H9 (cell line): ENCODE data around the gene CTDNEP1. TPM values are rescaled to one million over a fixed set of nuclear protein-coding genes. Genes with fewer than 3 reads are reported as not detected.

Experiments
- DNase-seq: peaks from one replicate; pipeline ENCODE4 v3.0.0-alpha.2; 2017
- H2AFZ ChIP-seq: one replicate; pipeline ENCODE4 v1.6.1; 2013; ENCODE audit warnings: mild to moderate bottlenecking, low read length, control low read depth, moderate library complexity
- H2AK5ac ChIP-seq: 2 replicates; pipeline ENCODE4 v1.6.1; 2013; ENCODE audit warnings: low read length, control low read depth, mixed read lengths; ENCODE audit not compliant: insufficient read length
- H2BK120ac ChIP-seq: one replicate; pipeline ENCODE4 v1.6.1; 2013; ENCODE audit warnings: low read depth, mild to moderate bottlenecking, low read length, control low read depth, inconsistent platforms; ENCODE audit not compliant: poor library complexity, severe bottlenecking
- H2BK12ac ChIP-seq: 2 replicates; pipeline ENCODE4 v1.6.1; 2013; ENCODE audit warnings: low read length, control low read depth, mixed read lengths, low read depth; ENCODE audit not compliant: insufficient read length
- H2BK15ac ChIP-seq: 2 replicates; pipeline ENCODE4 v1.6.1; 2013; ENCODE audit warnings: low read depth, low read length, control low read depth
- H2BK20ac ChIP-seq: one replicate; pipeline ENCODE4 v1.6.1; 2013; ENCODE audit warnings: low read depth, mild to moderate bottlenecking, low read length, control low read depth, inconsistent platforms; ENCODE audit not compliant: poor library complexity, severe bottlenecking
- H2BK5ac ChIP-seq: 2 replicates; pipeline ENCODE4 v1.6.1; 2013; ENCODE audit warnings: low read length, control low read depth, mixed read lengths; ENCODE audit not compliant: insufficient read length
- H3K14ac ChIP-seq: 2 replicates; pipeline ENCODE4 v1.6.1; 2013; ENCODE audit warnings: low read length, control low read depth; ENCODE audit not compliant: insufficient read depth
- H3K18ac ChIP-seq: 2 replicates; pipeline ENCODE4 v1.6.1; 2013; ENCODE audit warnings: low read depth, mild to moderate bottlenecking, mixed read lengths, low read length, control low read depth; ENCODE audit not compliant: insufficient read length
- H3K23ac ChIP-seq: 2 replicates; pipeline ENCODE4 v1.6.1; 2013; ENCODE audit warnings: low read length, control low read depth, mixed read lengths, low read depth; ENCODE audit not compliant: insufficient read length
- H3K23me2 ChIP-seq: 2 replicates; pipeline ENCODE4 v1.6.1; 2013; ENCODE audit warnings: low read depth, mild to moderate bottlenecking, mixed read lengths, low read length, control low read depth; ENCODE audit not compliant: insufficient read length, poor library complexity, severe bottlenecking
- H3K27ac ChIP-seq: 2 replicates; pipeline ENCODE4 v1.5.1; 2013; ENCODE audit warnings: low read length, control low read depth, mixed read lengths, low read depth; ENCODE audit not compliant: insufficient read length
- H3K27me3 ChIP-seq: 2 replicates; pipeline ENCODE4 v1.6.1; 2013; ENCODE audit warnings: low read length, control low read depth, inconsistent platforms; ENCODE audit not compliant: insufficient read depth
- H3K4ac ChIP-seq: 2 replicates; pipeline ENCODE4 v1.6.1; 2013; ENCODE audit warnings: low read depth, mild to moderate bottlenecking, control low read depth, inconsistent platforms, low read length, moderate library complexity
- H3K4me1 ChIP-seq: 2 replicates; pipeline ENCODE4 v1.6.1; 2013; ENCODE audit warnings: low read length, control low read depth, inconsistent platforms; ENCODE audit not compliant: insufficient read depth
- H3K4me2 ChIP-seq: 2 replicates; pipeline ENCODE4 v1.6.1; 2013; ENCODE audit warnings: low read length, control low read depth, mixed read lengths; ENCODE audit not compliant: insufficient read length, insufficient read depth
- H3K56ac ChIP-seq: 2 replicates; pipeline ENCODE4 v1.6.1; 2013; ENCODE audit warnings: low read depth, mild to moderate bottlenecking, mixed read lengths, low read length, control low read depth; ENCODE audit not compliant: insufficient read length
- H3K79me1 ChIP-seq: 2 replicates; pipeline ENCODE4 v1.6.1; 2013; ENCODE audit warnings: low read depth, mild to moderate bottlenecking, moderate library complexity, low read length, control low read depth, inconsistent platforms; ENCODE audit not compliant: insufficient read depth, poor library complexity, severe bottlenecking
- H3K79me2 ChIP-seq: 2 replicates; pipeline ENCODE4 v1.6.1; 2013; ENCODE audit warnings: low read length, control low read depth, inconsistent platforms; ENCODE audit not compliant: insufficient read depth
- H3K9ac ChIP-seq: 2 replicates; pipeline ENCODE4 v1.6.1; 2013; ENCODE audit warnings: low read length, control low read depth, mixed read lengths; ENCODE audit not compliant: insufficient read length; ENCODE audit errors: extremely low read depth
- H3K9me3 ChIP-seq: one replicate; pipeline ENCODE4 v1.6.1; 2013; ENCODE audit warnings: low read depth, low read length, inconsistent platforms; ENCODE audit not compliant: control insufficient read depth
- H3T11ph ChIP-seq: one replicate; pipeline ENCODE4 v1.6.1; 2013; ENCODE audit warnings: mild to moderate bottlenecking, low read length, control low read depth, inconsistent platforms
- H4K20me1 ChIP-seq: one replicate; pipeline ENCODE4 v1.6.1; 2013; ENCODE audit not compliant: control insufficient read depth, insufficient read length, insufficient read depth
- H4K5ac ChIP-seq: 2 replicates; pipeline ENCODE4 v1.6.1; 2013; ENCODE audit warnings: low read depth, mild to moderate bottlenecking, mixed read lengths, low read length, control low read depth; ENCODE audit not compliant: insufficient read length
- H4K8ac ChIP-seq: replicated peaks from 2 replicates; pipeline ENCODE4 v1.6.1; 2013; ENCODE audit warnings: low read length, control low read depth, mixed read lengths, low read depth; ENCODE audit not compliant: insufficient read length
- H4K91ac ChIP-seq: 2 replicates; pipeline ENCODE4 v1.6.1; 2013; ENCODE audit warnings: low read depth, mild to moderate bottlenecking, moderate library complexity, mixed read lengths, low read length, control low read depth; ENCODE audit not compliant: insufficient read length
- H3K27ac Mint-ChIP-seq, 3 experiments: 2 replicates in 2 of 3; 3 replicates in 1 of 3; pipeline ENCODE4 v1.8.0; 2020 to 2021; ENCODE audit warnings: mixed read lengths in 3 of 3, mild to moderate bottlenecking in 1 of 3, moderate library complexity in 1 of 3
- H3K27me3 Mint-ChIP-seq: 2 replicates; pipeline ENCODE4 v1.8.0; 2021; ENCODE audit warnings: low read depth, mild to moderate bottlenecking, moderate library complexity, mixed read lengths
- H3K36me3 Mint-ChIP-seq, 3 experiments: 2 replicates in 2 of 3; 3 replicates in 1 of 3; pipeline ENCODE4 v1.8.0; 2020 to 2021; ENCODE audit warnings: low read depth in 3 of 3, mixed read lengths in 3 of 3; ENCODE audit not compliant: insufficient read depth in 1 of 3
- H3K4me1 Mint-ChIP-seq, 2 experiments: 2 replicates each; pipeline ENCODE4 v1.8.0; 2020; ENCODE audit warnings: mixed read lengths in 2 of 2
- H3K4me3 Mint-ChIP-seq, 2 experiments: 2 replicates in 1 of 2; 3 replicates in 1 of 2; pipeline ENCODE4 v1.8.0; 2020 to 2021; ENCODE audit warnings: mild to moderate bottlenecking in 2 of 2, mixed read lengths in 2 of 2, moderate library complexity in 1 of 2
- H3K9me3 Mint-ChIP-seq, 2 experiments: 2 replicates in 1 of 2; 3 replicates in 1 of 2; pipeline ENCODE4 v1.8.0; 2020; ENCODE audit warnings: mild to moderate bottlenecking in 2 of 2, mixed read lengths in 2 of 2, moderate library complexity in 1 of 2
- CTCF ChIP-seq: fragments of 200-600 bp; sonication (generic); conservative IDR thresholded peaks from 3 replicates; pipeline ENCODE4 v1.8.0; 2021; ENCODE audit warnings: antibody characterized with exemption, mild to moderate bottlenecking
- WGBS: extraction: QIAGEN DNeasy Blood & Tissue Kit; methylation state at CpG from one replicate; pipeline ENCODE4 v1.1.7; 2013; ENCODE audit warnings: missing lambda C conversion rate, low lambda C conversion rate, mixed read lengths; ENCODE audit not compliant: insufficient read length; ENCODE audit errors: extremely low coverage; 5-methylcytosine and 5-hydroxymethylcytosine counted together
- total RNA-seq: library from RNA; stranded (reverse); gene quantifications from 2 replicates; pipeline ENCODE4 v1.2.1, GENCODE V29; 2021

Gene CTDNEP1
- total RNA-seq, 1 experiment from 2014 or later = 134 TPM

- H4K20me1 ChIP-seq = no peaks in the 10 kb centered on the region
- no peak overlapping the region for H3K56ac ChIP-seq
- H3K23me2 ChIP-seq = peaks cover 23% of the 10 kb centered on the region
- no CpG with 5 or more reads among the region's 45 CpGs for WGBS
- peaks cover 2% of the 10 kb centered on the region for H3K79me1 ChIP-seq
- H3T11ph ChIP-seq = no peak overlapping the region
- H3K23ac ChIP-seq = no peak overlapping the region
- H3K27ac ChIP-seq = no peak overlapping the region
- H2AK5ac ChIP-seq = no peak overlapping the region
- H3K9ac ChIP-seq = no peak overlapping the region
- no peaks in the 10 kb centered on the region for H3K27me3 ChIP-seq
- H3K4me1 Mint-ChIP-seq = peaks cover 64 to 73% of the 10 kb centered on the region in 2 experiments
- no peak overlapping the region; the same call in 1 of the 2 replicates for H3K4ac ChIP-seq
- H2AFZ ChIP-seq = no peak overlapping the region
- H3K9me3 Mint-ChIP-seq = no peaks in the 10 kb centered on the region
- H3K27me3 Mint-ChIP-seq = no peaks in the 10 kb centered on the region; the same call in 1 of the 2 replicates
- no peak overlapping the region for H2BK12ac ChIP-seq
- peak; percentile 71 for TF ChIP-seq CTCF
- H3K18ac ChIP-seq = peak overlapping the region; percentile 94
- H2BK15ac ChIP-seq = no peak overlapping the region
- no peak overlapping the region for H4K5ac ChIP-seq
- no peaks in the 10 kb centered on the region for H3K9me3 ChIP-seq
- DNase-seq = peak; percentile 100
- H4K8ac ChIP-seq = no peak overlapping the region
- H3K4me1 ChIP-seq = peaks cover 3% of the 10 kb centered on the region; the same call in 1 of the 2 replicates
- H2BK20ac ChIP-seq = no peak overlapping the region
- no peak overlapping the region for H2BK120ac ChIP-seq
- peaks cover 0 to 3% (median 0%) of the 10 kb centered on the region in 3 experiments; a peak in 3 of 7 replicates for H3K36me3 Mint-ChIP-seq
- peak overlapping the region; percentile 79; the same call in 1 of the 2 replicates for H3K14ac ChIP-seq
- no peak overlapping the region for H4K91ac ChIP-seq
- peak overlapping the region; percentile 71 to 91 for H3K4me3 Mint-ChIP-seq
- H2BK5ac ChIP-seq = no peak overlapping the region
- peak overlapping the region; percentile 96 to 100 (median 99) for H3K27ac Mint-ChIP-seq
- peaks cover 3% of the 10 kb centered on the region; the same call in 1 of the 2 replicates for H3K79me2 ChIP-seq
- peak overlapping the region; percentile 87 for H3K4me2 ChIP-seq
Observed at GRCh38 chr17:7214300-7215135, 37.0 kb downstream of the CTDNEP1 start.
